GM21576 (cell line): ENCODE data around the gene RERGL.
"Not testable (repeated sequence)": the region's sequence is repeated elsewhere in the genome, so short reads cannot be mapped to it uniquely, and the experiment has no call there.

Experiments used
- ATAC-seq: cut with Tn5 transposase; IDR thresholded peaks from one replicate; pipeline ENCODE4 v1.9.1; 2021; ENCODE audit warnings: mild to moderate bottlenecking, moderate library complexity; ENCODE audit not compliant: unreplicated experiment

The RERGL gene

GRCh38 chr12:18090093-18090492 lies at the start of gene RERGL:
Gene RERGL, minus strand, starts transcription at chr12:18090193. Its CDS starts 53 bp downstream, at chr12:18090140.
- no peak for ATAC-seq

GRCh38 chr12:18139254-18139653 lies 49.3 kb upstream of the RERGL start:
- ATAC-seq: no peak

GRCh38 chr12:18135509-18135908 lies 45.5 kb upstream of the RERGL start:
- no peak for ATAC-seq

GRCh38 chr12:18135086-18135485 lies 45.1 kb upstream of the RERGL start:
- ATAC-seq: no peak

GRCh38 chr12:18130851-18131250 lies 40.9 kb upstream of the RERGL start:
- no peak for ATAC-seq

- ATAC-seq: no peak
Measured at GRCh38 chr12:18123707-18124106, 33.7 kb upstream of the RERGL start.

- ATAC-seq: no peak
Measured at GRCh38 chr12:18120899-18121298, 30.9 kb upstream of the RERGL start.

- no peak for ATAC-seq
Measured at GRCh38 chr12:18108611-18109010, 18.6 kb upstream of the RERGL start.

GRCh38 chr12:18103624-18104023 lies 13.6 kb upstream of the RERGL start:
- ATAC-seq: no peak

GRCh38 chr12:18101043-18101442 lies 11.1 kb upstream of the RERGL start:
- ATAC-seq: no peak

GRCh38 chr12:18084080-18084479 lies 5.9 kb downstream of the RERGL start:
- no peak for ATAC-seq

GRCh38 chr12:18079541-18080246 lies 10.3 kb downstream of the RERGL start:
- no peak for ATAC-seq

- no peak for ATAC-seq
Measured at GRCh38 chr12:18074001-18074400, 16.0 kb downstream of the RERGL start.

GRCh38 chr12:18072723-18073122 lies 17.3 kb downstream of the RERGL start:
- no peak for ATAC-seq

- no peak for ATAC-seq
Measured at GRCh38 chr12:18071336-18071735, 18.7 kb downstream of the RERGL start.

GRCh38 chr12:18068355-18068754 lies 21.6 kb downstream of the RERGL start:
- no peak for ATAC-seq

GRCh38 chr12:18066666-18067065 lies 23.3 kb downstream of the RERGL start:
- ATAC-seq: no peak

GRCh38 chr12:18062867-18063266 lies 27.1 kb downstream of the RERGL start:
- not testable (repeated sequence) for ATAC-seq

GRCh38 chr12:18057051-18057450 lies 32.9 kb downstream of the RERGL start:
- ATAC-seq: no peak

- ATAC-seq: no peak
Measured at GRCh38 chr12:18054925-18055619, 34.9 kb downstream of the RERGL start.

GRCh38 chr12:18045446-18045992 lies 44.5 kb downstream of the RERGL start:
- no peak for ATAC-seq

GRCh38 chr12:18040060-18040742 lies 49.8 kb downstream of the RERGL start:
- ATAC-seq: not testable (repeated sequence)
